ENCODE results near the gene TRAF3IP3.

The TRAF3IP3 gene

DNA sequence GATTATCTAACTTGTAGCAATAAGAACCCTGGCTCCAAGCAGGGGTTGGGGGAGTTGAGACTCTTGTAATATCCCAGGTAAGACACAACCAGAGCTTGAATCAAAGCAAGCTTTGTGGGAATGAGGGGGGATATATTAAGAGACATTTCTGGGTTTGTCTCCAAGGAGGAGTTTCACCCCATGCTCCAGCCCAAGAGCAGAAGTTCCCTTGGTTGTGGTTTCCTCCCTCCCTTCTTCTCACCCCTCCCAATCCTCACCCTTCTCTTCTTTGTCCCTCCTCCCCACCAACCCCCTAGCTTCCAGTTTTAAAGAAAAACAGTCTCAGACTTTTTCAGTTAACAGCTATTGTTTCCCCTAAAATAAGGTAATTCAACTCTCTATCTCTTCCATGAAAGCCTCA, 11.9 kb downstream of the TRAF3IP3 start:
- Histone ChIP-seq H3K36me3 (ENCODE audit: control insufficient read depth, insufficient read depth, low read length) (no peaks in the 10 kb centered on the region), H3K27ac (ENCODE audit: low read depth, low read length, severe bottlenecking) (no peak overlapping the region), H3K9me3 (ENCODE audit: control insufficient read depth, low read length) (no peaks in the 10 kb centered on the region), H3K4me3 (ENCODE audit: extremely low read depth, insufficient read depth, low read length, poor library complexity, severe bottlenecking) (no peak overlapping the region), H3K4me1 (ENCODE audit: control insufficient read depth, insufficient read depth, low read length, poor library complexity, severe bottlenecking) (peaks cover 21% of the 10 kb centered on the region)

GRCh38 chr1:209768354-209768774, 12.5 kb downstream of the TRAF3IP3 start:
- WGBS, 2 experiments (ENCODE audit: insufficient coverage in 2 of 2): 93 to 94% methylated on average over 8 to 9 of the region's 9 CpGs
- H3K36me3 ChIP-seq (ENCODE audit: control insufficient read depth, insufficient read depth, low read length): no peaks in the 10 kb centered on the region
- H3K9me3 ChIP-seq (ENCODE audit: control insufficient read depth, low read length): no peaks in the 10 kb centered on the region
- H3K27ac ChIP-seq (ENCODE audit: low read depth, low read length, severe bottlenecking): peak overlapping the region; percentile 98
- no peak overlapping the region for H3K4me3 ChIP-seq (ENCODE audit: extremely low read depth, insufficient read depth, low read length, poor library complexity, severe bottlenecking)
- H3K4me1 ChIP-seq (ENCODE audit: control insufficient read depth, insufficient read depth, low read length, poor library complexity, severe bottlenecking): peaks cover 21% of the 10 kb centered on the region

DNA sequence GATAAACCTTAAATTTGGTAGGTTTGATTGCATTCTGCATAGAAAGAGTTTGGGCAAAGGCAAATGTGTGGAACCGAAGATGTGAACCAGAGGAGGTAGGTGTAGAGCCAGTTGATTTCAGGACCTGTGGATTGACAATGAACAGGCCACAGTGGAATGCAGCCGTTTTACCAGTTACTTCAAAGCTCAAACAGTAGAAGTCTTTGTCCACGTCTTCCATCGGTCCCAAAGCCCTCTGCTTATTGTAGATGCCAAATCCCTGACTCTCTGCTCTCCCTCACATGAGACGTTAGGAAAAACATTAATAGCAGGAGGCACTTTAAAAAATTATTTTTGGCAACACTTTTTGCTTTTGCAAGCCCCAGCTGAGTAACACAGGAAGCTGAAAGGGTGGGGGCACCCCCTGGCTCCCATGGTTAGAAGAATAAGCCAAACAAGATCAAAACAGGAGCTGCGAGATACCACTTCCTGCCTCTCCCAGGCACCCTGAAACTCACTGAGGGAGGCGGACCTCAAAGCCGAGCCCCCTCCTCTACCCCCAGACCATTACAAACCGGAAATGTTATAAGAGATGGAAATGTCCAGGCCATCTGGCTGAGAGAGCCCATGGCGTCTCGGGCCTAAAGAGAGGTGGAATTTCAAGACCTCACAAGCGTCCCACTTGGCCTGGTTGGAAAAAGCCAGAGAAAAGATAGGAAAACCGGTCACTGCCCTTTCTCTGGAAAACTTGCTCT, 13.5 kb downstream of the TRAF3IP3 start:
- no peak overlapping the region for H3K4me3 ChIP-seq (ENCODE audit: extremely low read depth, insufficient read depth, low read length, poor library complexity, severe bottlenecking)
- H3K27ac ChIP-seq (ENCODE audit: low read depth, low read length, severe bottlenecking): peak overlapping the region; percentile 98
- WGBS, 2 experiments (ENCODE audit: insufficient coverage in 2 of 2): 67 to 79% methylated on average over 7 to 9 of the region's 13 CpGs
- no peaks in the 10 kb centered on the region for H3K9me3 ChIP-seq (ENCODE audit: control insufficient read depth, low read length)
- H3K36me3 ChIP-seq (ENCODE audit: control insufficient read depth, insufficient read depth, low read length): no peaks in the 10 kb centered on the region
- H3K4me1 ChIP-seq (ENCODE audit: control insufficient read depth, insufficient read depth, low read length, poor library complexity, severe bottlenecking): peaks cover 23% of the 10 kb centered on the region

- Histone ChIP-seq H3K4me1 (ENCODE audit: control insufficient read depth, insufficient read depth, low read length, poor library complexity, severe bottlenecking) (peaks cover 29% of the 10 kb centered on the region), H3K27ac (ENCODE audit: low read depth, low read length, severe bottlenecking) (peak overlapping the region; percentile 98)
- 90 to 91% methylated on average over 2 to 5 of the region's 7 CpGs for WGBS, 2 experiments (ENCODE audit: insufficient coverage in 2 of 2)
These were observed 14.1 kb downstream of the TRAF3IP3 start for GRCh38 chr1:209769971-209770370.

GRCh38 chr1:209770636-209771415, 15.0 kb downstream of the TRAF3IP3 start:
- no peaks in the 10 kb centered on the region for H3K9me3 ChIP-seq (ENCODE audit: control insufficient read depth, low read length)
- no peak overlapping the region for H3K4me3 ChIP-seq (ENCODE audit: extremely low read depth, insufficient read depth, low read length, poor library complexity, severe bottlenecking)
- H3K36me3 ChIP-seq (ENCODE audit: control insufficient read depth, insufficient read depth, low read length): no peaks in the 10 kb centered on the region
- peaks cover 29% of the 10 kb centered on the region for H3K4me1 ChIP-seq (ENCODE audit: control insufficient read depth, insufficient read depth, low read length, poor library complexity, severe bottlenecking)
- WGBS, 2 experiments (ENCODE audit: insufficient coverage in 2 of 2): 90 to 94% methylated on average over 6 to 16 of the region's 17 CpGs
- H3K27ac ChIP-seq (ENCODE audit: low read depth, low read length, severe bottlenecking): no peak overlapping the region

More at GRCh38 chr1:209769971-209770370, 14.1 kb downstream of the TRAF3IP3 start:
- no peaks in the 10 kb centered on the region for H3K9me3 ChIP-seq (ENCODE audit: control insufficient read depth, low read length)
- H3K36me3 ChIP-seq (ENCODE audit: control insufficient read depth, insufficient read depth, low read length): no peaks in the 10 kb centered on the region
- H3K4me3 ChIP-seq (ENCODE audit: extremely low read depth, insufficient read depth, low read length, poor library complexity, severe bottlenecking): no peak overlapping the region

- Histone ChIP-seq H3K36me3 (ENCODE audit: control insufficient read depth, insufficient read depth, low read length) (no peaks in the 10 kb centered on the region), H3K4me1 (ENCODE audit: control insufficient read depth, insufficient read depth, low read length, poor library complexity, severe bottlenecking) (peaks cover 29% of the 10 kb centered on the region), H3K27ac (ENCODE audit: low read depth, low read length, severe bottlenecking) (no peak overlapping the region), H3K9me3 (ENCODE audit: control insufficient read depth, low read length) (no peaks in the 10 kb centered on the region), H3K4me3 (ENCODE audit: extremely low read depth, insufficient read depth, low read length, poor library complexity, severe bottlenecking) (no peak overlapping the region)
- 83 to 93% methylated on average over 6 of the region's 6 CpGs for WGBS, 2 experiments (ENCODE audit: insufficient coverage in 2 of 2)
These were observed 16.3 kb downstream of the TRAF3IP3 start for GRCh38 chr1:209772126-209772525.

- Histone ChIP-seq H3K4me1 (ENCODE audit: control insufficient read depth, insufficient read depth, low read length, poor library complexity, severe bottlenecking) (peaks cover 10% of the 10 kb centered on the region), H3K4me3 (ENCODE audit: extremely low read depth, insufficient read depth, low read length, poor library complexity, severe bottlenecking) (no peak overlapping the region), H3K36me3 (ENCODE audit: control insufficient read depth, insufficient read depth, low read length) (no peaks in the 10 kb centered on the region), H3K9me3 (ENCODE audit: control insufficient read depth, low read length) (no peaks in the 10 kb centered on the region), H3K27ac (ENCODE audit: low read depth, low read length, severe bottlenecking) (no peak overlapping the region)
- 100% methylated on average over 1 of the region's 1 CpG for WGBS, 2 experiments (ENCODE audit: insufficient coverage in 2 of 2)
These were observed 18.7 kb downstream of the TRAF3IP3 start for GRCh38 chr1:209774592-209774991.

- no peak overlapping the region for H3K27ac ChIP-seq (ENCODE audit: low read depth, low read length, severe bottlenecking)
- H3K9me3 ChIP-seq (ENCODE audit: control insufficient read depth, low read length): no peaks in the 10 kb centered on the region
- H3K36me3 ChIP-seq (ENCODE audit: control insufficient read depth, insufficient read depth, low read length): no peaks in the 10 kb centered on the region
- peaks cover 8% of the 10 kb centered on the region for H3K4me1 ChIP-seq (ENCODE audit: control insufficient read depth, insufficient read depth, low read length, poor library complexity, severe bottlenecking)
- WGBS, 2 experiments (ENCODE audit: insufficient coverage in 2 of 2): 57 to 62% methylated on average over 1 to 2 of the region's 2 CpGs
- no peak overlapping the region for H3K4me3 ChIP-seq (ENCODE audit: extremely low read depth, insufficient read depth, low read length, poor library complexity, severe bottlenecking)
These were observed 19.8 kb downstream of the TRAF3IP3 start for GRCh38 chr1:209775678-209776077.

- peaks cover 7% of the 10 kb centered on the region for H3K36me3 ChIP-seq (ENCODE audit: control insufficient read depth, insufficient read depth, low read length)
- WGBS, 2 experiments (ENCODE audit: insufficient coverage in 2 of 2): 100% methylated on average over 1 to 2 of the region's 2 CpGs
- peaks cover 8% of the 10 kb centered on the region for H3K4me1 ChIP-seq (ENCODE audit: control insufficient read depth, insufficient read depth, low read length, poor library complexity, severe bottlenecking)
- H3K9me3 ChIP-seq (ENCODE audit: control insufficient read depth, low read length): no peaks in the 10 kb centered on the region
- no peak overlapping the region for H3K4me3 ChIP-seq (ENCODE audit: extremely low read depth, insufficient read depth, low read length, poor library complexity, severe bottlenecking)
- H3K27ac ChIP-seq (ENCODE audit: low read depth, low read length, severe bottlenecking): no peak overlapping the region
These were observed 21.7 kb downstream of the TRAF3IP3 start for GRCh38 chr1:209777587-209777986.

DNA sequence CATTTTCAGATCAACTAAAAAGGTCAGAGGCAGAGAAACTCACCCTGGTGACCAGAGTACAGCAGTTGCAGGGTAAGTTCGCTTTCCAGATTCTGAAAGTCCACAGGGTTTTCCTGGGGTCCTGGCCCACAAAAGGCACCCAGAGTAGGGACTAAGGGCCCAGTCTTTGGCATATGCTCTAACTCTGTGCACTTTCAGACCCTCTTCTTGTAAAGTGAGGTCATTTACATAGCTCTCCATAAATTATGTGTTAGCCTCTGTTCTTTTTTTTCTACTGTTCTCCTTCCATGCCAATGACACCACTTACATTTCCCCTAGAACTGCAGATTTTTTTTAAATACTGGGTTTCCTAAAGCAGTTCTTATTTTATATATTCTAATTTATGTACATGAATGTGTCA, 22.2 kb downstream of the TRAF3IP3 start:
- H3K4me1 ChIP-seq (ENCODE audit: control insufficient read depth, insufficient read depth, low read length, poor library complexity, severe bottlenecking): peaks cover 8% of the 10 kb centered on the region
- no peaks in the 10 kb centered on the region for H3K9me3 ChIP-seq (ENCODE audit: control insufficient read depth, low read length)
- H3K27ac ChIP-seq (ENCODE audit: low read depth, low read length, severe bottlenecking): no peak overlapping the region
- no peak overlapping the region for H3K4me3 ChIP-seq (ENCODE audit: extremely low read depth, insufficient read depth, low read length, poor library complexity, severe bottlenecking)
- H3K36me3 ChIP-seq (ENCODE audit: control insufficient read depth, insufficient read depth, low read length): peaks cover 13% of the 10 kb centered on the region
- WGBS, 2 experiments (ENCODE audit: insufficient coverage in 2 of 2): 82 to 90% methylated on average over 1 of the region's 1 CpG

DNA sequence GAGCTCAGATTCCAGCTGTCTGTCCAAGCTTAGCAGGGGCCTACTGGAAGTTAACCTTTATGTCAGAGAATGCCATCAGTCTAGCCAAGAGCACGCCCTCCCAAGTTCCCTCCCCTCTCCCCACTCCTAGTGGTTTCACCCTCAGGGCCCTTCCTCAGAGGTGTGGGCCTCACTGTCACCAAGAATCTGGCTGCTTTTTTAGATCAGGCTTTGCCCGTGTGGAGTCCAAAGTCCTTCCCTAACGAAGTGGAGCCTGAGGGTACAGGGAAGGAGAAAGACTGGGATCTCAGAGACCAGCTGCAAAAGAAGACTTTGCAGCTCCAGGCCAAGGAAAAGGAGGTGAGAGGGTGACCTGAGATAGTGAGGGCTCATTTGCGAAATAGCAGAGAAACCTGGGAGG, 24.4 kb downstream of the TRAF3IP3 start:
- Histone ChIP-seq H3K4me3 (ENCODE audit: extremely low read depth, insufficient read depth, low read length, poor library complexity, severe bottlenecking) (no peak overlapping the region), H3K27ac (ENCODE audit: low read depth, low read length, severe bottlenecking) (no peak overlapping the region), H3K4me1 (ENCODE audit: control insufficient read depth, insufficient read depth, low read length, poor library complexity, severe bottlenecking) (peaks cover 5% of the 10 kb centered on the region), H3K9me3 (ENCODE audit: control insufficient read depth, low read length) (peaks cover 6% of the 10 kb centered on the region), H3K36me3 (ENCODE audit: control insufficient read depth, insufficient read depth, low read length) (peaks cover 13% of the 10 kb centered on the region)
- whole genome bisulfite sequencing, 2 experiments (ENCODE audit: insufficient coverage in 2 of 2): 73 to 78% methylated on average over 3 to 4 of the region's 4 CpGs
